KG1 (cell line): ENCODE data around the gene TSPAN13.

Experiments used
- DNase-seq: peaks from one replicate; lab custom pipeline; 2025; lab: John Stamatoyannopoulos, UW

Gene TSPAN13

DNA sequence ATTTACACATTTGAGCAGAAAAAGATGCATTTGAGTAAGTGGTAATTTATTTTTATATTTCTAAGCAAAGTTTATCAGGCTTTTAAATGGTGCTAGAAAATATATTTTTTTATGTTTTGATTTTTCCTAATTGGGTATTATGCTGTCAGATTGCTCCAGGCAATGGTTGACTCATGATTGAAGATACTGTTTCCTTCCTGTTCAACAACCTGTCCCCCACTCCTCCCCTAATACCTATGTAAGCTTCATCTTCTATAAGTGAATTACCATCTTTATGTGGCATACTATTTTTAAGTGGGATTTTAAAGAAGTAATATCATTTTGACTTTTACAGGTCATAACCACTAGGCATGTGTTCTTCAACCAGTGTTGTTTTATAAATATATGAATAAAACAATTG is 21.4 kb downstream of the TSPAN13 start:
- DNase-seq = no peak

DNA sequence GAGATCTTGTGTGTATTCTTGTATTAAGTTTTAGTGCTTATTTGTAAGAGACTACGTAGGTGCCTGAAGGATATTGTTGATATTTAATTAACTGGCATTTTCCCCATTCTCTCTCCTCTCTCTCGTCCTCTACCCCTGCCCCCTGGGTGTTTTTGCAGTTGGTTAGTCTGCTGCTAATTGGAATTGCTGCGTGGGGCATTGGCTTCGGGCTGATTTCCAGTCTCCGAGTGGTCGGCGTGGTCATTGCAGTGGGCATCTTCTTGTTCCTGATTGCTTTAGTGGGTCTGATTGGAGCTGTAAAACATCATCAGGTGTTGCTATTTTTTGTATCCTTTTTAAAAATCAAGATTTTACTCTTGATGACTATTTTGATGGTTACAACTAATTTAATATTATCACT is 22.5 kb downstream of the TSPAN13 start:
- DNase-seq = no peak

DNA sequence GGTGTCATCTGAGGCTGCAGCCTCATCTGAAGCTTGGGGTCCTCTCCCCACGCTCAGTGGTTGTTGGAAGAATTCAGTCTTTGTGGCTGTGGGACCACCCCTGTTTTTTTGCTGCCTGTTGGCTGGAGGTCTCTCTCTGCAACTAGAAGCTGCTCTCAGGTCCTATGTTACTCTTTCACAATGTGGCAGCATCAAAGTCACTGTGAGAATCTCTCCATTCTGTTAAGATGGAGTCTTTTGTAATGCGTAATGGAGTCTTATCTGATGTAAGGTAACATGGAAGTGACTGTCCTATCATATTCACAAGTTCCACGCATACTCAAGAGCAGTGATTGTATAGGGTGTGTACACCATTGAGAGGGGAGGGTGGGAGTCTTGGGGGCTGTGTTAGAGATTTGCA is 24.9 kb downstream of the TSPAN13 start:
- DNase-seq = no peak

DNA sequence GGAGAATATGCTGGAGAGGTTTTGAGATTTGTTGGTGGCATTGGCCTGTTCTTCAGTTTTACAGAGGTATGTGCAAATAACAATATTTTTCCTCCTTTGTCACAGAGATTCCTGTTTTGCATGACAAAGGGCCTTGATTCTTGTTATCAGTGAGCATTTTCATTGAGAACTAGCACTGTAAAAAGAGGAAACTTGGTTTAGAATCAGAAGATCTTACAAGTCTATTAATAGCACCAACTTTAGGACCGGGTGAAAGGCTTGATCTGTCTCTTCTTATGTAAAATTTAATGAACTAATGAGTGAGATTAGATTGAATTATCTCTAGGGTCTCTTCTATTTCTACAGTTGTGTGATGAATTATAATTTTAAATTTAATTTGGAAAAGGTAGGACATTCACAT is 25.5 kb downstream of the TSPAN13 start:
- DNase-seq = no peak

DNA sequence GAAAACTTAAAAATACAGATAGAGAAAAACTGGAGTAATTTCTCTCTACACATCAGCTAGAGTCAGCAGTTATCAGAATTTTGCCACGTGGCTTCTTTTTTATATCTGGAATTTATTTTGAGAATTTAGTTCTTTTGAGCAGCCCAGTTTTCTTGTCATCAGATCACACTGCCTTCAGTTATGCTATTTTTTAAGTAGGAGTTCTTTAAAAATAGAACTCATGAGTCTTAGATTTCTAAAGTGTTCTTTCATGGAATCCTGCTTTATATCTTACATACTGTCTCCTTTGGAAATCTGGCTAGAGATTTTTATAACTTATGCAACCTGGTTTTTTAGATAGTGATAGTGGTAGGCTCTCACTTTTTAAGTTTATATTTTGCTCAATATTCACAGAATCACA is 27.0 kb downstream of the TSPAN13 start:
- no peak for DNase-seq

DNA sequence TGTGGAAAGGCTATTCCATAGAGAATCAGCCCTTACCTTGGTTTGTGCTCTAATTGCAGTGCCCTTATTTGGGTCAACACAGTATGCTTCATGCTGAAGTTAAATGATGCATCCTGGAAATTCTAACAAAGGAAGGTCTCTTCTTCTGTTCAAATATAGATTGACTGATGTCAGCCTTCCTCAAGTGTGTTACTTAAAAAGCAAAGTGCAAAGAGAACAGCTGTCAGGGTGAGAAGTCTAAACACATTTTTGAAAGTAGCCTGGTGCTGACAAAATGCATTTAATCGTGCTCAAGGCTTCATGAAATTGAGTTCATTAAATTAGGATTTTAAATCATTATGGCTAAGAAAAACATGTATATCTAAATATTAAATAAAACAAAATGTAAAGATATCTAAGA is 31.8 kb downstream of the TSPAN13 start:
- no peak for DNase-seq

DNA sequence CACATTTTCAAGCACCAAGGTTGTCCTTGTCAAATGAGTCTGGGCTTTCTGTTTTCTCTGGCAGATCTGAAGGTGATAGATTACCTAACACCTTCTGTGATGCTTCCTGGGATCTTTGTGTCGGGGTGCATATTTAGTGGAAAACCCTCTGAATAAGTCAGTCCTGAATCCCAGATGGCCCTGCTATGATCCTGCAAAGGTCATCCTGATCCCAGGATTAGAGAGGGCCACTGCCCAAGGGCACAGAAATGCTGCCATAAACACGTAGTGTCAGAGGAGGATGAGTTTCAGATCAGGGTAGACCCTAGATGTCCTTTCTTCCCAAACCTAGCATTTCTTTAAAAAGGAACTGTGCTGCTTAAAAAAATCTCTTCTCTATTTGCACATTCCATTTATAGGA is 32.3 kb downstream of the TSPAN13 start:
- DNase-seq = no peak

DNA sequence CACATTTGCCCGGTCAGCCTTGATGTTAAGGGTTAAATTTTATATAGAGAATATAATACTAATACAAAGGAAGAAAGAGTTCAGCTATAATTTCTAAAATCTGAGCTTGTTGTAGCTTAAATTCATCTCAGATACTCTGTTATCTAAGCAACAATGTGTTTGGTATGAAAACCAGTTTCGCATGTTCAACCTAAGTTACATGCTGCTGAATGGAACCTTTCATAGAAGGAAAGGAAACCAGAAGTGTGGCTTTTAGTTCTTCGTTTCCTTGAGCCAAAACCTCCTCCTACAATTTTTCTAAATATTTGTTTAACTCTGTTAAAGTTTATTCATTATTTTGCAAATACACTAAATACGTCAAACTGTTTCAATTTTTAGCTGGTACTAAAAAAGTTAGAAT is 32.7 kb downstream of the TSPAN13 start:
- no peak for DNase-seq

DNA sequence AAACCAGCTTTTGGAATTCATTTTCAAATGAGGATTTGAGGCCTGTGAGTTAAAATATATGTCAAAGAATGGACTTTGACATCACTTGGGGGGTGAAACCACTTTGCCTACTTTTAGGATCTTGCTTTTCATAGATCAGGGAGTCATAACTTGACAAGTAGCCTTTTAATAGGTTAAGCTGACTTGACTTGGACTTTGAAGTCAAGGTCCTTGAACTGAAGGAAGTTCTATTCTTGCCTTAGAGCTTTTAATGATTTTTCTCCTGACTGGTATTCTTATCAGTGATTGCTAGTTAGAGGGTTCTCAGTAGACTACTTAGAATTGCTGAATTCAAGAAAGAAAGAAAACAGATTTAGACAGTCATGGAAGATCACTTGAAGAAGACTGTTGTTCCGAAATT is 33.6 kb downstream of the TSPAN13 start:
- no peak for DNase-seq

DNA sequence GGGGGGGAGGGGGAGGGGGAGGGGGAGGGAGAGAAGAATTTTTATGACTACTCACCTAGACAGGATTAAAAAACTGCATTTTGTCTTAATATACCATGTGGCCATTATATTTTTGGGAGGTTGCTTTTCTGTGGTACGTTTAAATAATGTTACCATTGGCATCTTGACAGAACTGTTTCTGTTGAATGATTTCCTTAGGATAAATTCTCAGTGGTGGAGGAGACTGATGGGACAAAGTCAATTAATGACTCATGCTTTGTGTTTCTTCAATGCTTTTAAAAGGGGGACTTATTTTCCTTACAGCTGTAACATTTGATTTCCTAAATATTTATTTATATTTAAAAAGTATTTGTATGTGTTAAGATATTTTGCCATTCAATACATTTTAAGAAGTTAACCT is 37.5 kb downstream of the TSPAN13 start:
- no peak for DNase-seq

DNA sequence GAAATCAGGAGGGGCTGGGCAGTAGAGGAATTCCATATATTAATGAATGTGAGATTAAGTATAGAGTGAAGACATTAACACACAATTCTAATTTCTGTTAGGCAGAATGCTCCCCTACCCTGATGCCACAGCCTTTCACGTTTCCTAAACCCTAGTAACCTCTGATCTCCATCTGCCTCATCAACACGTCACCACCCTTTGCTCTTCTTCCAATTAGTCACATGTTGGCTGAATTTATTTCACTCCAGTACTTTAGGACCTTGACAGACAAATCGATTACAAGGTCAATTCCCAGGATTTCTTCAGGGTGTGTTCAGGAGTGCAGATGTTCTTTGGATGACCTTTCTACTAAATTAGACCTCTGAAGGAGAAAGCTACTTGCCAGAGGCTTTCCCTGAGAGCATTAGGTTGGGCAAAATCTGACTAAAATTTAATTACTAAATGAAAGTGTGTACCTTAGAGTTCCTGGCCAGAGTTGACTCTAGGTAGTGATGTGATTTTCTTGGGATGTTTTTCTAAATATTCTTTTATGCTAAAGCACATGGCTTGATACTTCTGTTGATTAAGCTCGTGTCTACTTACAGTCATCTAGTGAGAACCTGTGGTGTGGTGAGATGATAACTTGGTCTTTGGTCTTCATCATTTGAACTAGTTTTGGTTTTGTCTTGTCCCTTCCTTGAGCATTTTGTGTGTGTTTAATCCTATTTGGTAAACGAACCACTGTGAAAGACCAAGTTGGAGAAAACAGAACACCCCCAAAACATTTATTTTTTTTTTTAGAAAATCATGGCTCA is 38.5 kb downstream of the TSPAN13 start:
- DNase-seq = no peak

DNA sequence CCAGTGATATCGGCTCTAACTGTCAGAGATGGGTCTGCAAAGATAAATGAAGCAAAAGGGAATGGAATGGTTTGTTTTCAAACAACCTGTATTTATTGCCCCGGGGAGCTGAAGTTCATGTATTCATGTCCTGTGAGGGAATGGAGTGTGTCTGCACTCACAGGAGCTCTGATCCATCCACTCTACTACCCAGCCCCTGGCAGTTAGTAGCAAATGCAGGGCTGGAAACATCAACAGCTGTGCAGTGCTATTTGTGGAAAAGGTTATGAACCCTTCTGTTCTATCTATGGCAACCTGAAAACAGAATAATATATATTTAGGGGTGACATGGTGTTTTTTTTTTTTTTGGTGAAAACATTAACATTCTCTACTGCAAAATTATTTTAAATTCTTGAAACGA is 41.4 kb downstream of the TSPAN13 start:
- no peak for DNase-seq

DNA sequence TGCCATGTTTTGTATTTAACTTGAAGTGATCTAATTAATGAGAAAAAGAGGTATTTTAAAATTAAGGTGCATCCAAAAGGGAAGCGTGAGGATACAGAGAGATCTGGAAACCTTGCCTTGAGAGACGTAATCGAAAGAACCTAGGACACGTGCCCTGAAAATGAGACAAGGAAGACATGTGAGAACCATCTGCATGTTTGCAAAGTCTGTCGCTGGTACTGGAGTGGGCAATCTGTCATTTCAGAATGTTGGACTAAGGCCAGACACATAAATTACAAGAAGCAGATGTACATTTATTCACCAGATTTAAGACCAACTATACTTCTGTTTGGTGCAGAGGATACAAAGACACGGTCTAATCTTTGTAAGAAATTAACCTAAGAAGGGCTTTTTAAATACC is 42.1 kb downstream of the TSPAN13 start:
- DNase-seq = no peak

DNA sequence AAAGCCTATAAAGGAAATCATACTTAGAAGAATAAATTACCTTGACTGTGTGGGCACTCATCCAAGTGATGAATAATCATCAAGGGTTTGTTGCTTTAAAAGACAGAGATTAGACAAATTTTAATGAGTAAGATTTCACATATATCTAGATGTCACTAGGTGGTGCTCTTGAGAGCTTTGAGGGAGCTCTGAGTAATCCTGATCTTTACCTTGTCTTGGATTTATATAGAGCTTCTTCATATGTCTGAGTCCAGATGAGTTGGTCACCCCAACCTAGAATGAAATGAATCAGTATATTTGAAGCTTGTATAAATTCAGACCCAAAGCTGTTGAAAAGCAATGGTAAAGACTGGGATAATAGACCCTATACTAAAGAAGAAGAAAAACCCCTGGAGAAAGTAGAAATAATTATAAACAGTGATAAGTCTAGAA is 47.6 kb downstream of the TSPAN13 start:
- DNase-seq = peak; percentile 12

DNA sequence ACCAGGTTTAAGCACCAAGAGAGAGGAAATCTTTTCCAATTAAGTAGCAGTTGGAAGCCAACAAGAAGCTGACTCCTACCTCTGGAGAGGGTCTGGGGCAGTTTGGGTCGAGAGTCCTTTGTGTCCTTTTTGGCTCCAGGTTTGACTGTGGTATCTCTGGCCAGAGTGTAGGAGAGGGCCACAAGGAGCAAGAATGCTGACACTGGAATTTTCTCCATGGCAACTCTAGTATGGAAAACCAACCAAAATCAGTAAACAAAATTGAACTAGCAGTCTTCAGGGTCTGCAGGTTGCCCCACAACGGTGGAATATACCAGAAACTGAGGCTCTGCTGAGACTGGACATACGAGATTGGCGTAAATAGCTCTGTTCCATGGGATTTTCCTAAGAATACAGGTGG is 48.0 kb downstream of the TSPAN13 start:
- no peak for DNase-seq

DNA sequence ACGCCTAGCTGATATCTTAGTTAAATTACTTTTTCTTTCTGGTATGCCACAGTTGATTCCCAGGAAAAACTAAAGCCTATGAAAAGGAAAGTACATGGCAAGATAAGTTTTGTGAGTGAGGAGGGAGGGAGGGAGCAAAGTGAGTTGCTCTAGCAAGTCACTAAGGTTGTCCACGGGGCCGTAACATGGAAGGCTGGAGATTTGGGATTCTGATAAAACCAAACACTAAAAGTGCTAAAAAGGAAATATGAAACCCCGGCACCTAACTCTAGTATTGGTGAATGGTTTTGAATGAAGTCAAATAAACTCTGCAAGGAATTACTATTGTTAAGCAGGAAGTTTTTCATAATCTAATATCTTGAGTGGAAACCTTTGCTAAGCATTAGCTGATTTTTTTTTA is 49.6 kb downstream of the TSPAN13 start:
- DNase-seq = no peak

DNA sequence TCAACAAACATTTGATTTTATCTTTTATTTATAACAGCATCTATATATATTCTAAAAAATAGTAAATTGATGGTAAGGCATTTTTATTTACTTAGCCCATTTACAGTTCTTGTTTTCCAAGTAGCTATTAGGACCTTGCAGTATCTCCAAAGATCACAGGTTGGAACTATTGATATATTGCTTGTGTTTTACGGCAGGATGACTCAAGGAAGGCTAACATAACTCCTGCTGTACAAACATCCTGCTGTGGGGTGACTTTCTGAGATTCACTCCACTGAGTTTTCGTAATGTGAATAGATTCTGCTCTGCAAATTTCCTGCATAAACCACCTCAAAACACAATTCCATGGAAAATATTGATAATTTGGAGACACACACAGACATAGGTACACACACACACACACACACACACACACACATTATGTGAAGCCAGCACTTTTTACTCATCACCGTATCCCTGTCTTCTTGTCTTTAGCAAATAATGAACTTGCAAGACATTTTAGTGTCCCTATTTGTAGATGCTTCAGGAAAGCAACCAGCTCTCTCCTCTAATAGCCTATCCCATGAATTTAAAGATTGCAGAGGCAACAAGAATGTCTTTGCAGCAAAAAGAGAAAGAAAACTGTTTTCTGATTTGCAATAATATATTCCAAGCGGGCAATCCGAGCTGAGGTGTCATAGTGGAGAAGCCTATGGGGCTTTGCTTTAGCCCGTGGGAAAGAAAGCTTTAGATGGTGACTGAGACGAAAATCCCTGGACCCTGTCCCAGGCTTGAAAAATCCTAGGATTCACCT is 50.5 kb downstream of the TSPAN13 start:
- no peak for DNase-seq

DNA sequence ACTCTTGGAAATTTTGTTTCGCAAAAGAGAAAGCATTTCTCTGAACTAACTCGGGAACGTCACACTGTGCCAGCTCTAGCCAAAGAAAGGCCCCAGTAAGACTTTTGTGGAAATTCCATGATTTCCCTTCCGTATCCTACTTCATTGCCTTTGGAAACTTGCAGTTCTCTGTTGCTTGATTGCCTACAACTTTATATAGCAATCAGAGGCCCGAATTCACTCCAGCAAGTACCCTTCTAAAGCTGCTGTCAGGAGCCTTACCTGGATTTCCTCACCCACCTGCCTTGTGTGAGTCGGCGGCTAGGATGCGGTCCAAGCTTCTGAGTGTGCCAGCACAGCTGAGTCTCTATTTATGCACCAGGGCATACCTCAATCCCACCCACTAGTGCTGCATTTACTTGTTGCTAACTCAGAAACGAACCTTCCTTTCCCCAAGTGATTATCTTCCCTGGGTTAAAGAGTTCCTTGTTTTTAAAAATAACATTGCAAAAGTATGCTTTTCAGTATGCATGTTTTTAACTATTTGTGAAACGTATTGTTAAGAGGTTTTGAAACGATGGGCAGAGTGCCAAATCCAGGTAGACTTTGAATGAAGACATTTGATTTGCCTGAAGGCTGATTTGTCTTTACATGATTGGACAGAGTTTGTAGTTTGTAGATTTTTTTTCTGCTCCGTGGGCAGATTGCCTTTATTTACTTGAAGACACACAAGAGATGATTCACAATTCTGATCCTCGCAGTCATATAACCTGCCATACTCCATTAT is 51.3 kb downstream of the TSPAN13 start, which contains the start of gene AGR2:
AGR2 (minus strand) TSS at position 326 of the 766 bp plus-strand sequence. CDS start 3,203 bp downstream, outside the sequence.
- DNase-seq = no peak

DNA sequence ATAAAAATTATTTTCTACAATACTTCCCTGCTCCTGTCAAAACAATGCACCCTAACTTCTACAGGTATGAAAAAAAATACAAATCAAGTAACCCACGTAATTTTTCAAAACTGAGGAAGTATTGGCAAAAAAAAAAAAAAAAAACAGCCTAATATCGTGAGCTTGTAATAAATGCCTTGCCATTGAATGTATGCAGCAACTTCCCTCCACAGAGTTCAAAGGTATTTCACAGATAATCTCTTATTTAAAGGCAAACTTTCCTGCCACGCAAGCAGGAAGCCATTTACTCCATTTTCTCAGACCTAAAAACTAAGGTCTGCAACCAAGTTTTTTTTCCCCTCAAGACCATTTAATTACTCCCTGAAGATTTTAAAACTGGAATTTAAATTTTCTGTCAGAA is 51.9 kb downstream of the TSPAN13 start:
- no peak for DNase-seq

DNA sequence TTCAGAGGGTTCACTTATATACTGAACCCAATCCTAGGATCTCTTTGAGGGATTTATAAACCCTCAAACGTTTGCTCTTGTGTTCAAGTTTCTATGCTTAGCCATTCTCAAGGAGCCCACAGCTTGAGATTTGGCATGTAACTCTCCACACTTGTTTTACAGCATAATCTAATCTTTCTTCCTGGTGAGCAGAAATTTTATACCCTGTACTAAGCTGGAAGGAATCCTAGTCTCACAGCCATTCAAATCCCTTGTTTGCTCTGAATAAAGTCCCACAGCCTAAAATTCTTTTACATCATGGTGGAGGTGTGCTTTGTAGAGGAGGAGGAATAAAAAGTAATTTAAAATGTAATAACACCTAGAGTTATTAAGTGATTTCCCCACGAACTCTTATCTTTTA is 56.6 kb downstream of the TSPAN13 start:
- DNase-seq = no peak

DNA sequence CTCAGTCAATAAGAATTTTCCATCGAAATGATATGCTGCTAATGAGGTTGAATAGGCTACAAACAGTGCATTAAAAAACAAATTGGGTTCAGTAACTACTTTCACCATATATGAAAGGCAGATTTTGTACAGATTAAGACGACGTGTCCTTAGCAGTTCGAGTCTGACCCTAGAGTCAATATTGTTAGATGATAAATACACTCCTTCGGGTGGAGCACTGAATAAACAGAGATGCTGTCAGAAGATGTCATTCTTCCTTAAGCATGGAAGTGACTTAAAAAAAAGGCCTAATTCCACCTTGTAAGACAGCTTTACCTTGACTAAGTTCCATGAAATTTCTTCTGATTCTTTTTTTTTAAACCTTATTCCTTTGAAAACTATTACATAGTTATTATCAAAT is 57.0 kb downstream of the TSPAN13 start:
- no peak for DNase-seq

DNA sequence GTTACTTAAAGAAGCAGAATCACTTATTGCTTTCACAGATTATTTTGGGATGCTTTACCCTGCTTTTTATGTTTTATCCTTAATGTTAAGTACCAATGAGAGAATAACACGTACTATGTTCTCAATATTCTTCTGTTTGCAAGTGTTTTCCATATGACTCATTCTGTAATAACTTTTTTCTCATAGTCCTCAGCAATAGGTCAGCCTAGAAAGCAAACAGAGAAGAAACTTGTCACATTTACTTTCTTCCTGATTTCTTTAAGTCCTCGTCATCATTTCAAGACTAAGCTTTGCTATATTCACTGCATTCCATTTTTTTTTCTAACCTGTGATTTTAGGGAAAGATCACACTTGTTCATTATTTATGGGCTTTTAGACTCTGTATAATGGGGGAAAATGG is 58.0 kb downstream of the TSPAN13 start:
- DNase-seq = no peak
